GM12878 (cell line): ENCODE results near the gene MBD3. TPM values are rescaled to one million over a fixed set of nuclear protein-coding genes. Genes with fewer than 3 reads are reported as not detected.

ENCODE experiments used
- CHD1 ChIP-seq: IDR thresholded peaks from 2 replicates; pipeline ENCODE4 v1.6.1; 2012; ENCODE audit warnings: low read depth, low read length, improper control_type of control experiment
- ETV6 ChIP-seq, 2 experiments: fragments of 450-650 bp in 1 of 2; IDR thresholded peaks in 1 of 2; conservative IDR thresholded peaks in 1 of 2; 2 replicates each; pipeline ENCODE4 v1.6.1; 2014; ENCODE audit warnings: antibody characterized with exemption in 1 of 2, borderline replicate concordance in 1 of 2, low read depth in 1 of 2, mild to moderate bottlenecking in 1 of 2, moderate library complexity in 1 of 2
- GABPA ChIP-seq: IDR thresholded peaks from 2 replicates; pipeline ENCODE4 v1.6.1; 2014; ENCODE audit warnings: antibody characterized with exemption, low read depth, mild to moderate bottlenecking, inconsistent platforms
- MLLT1 ChIP-seq: fragments of 450-650 bp; IDR thresholded peaks from 2 replicates; pipeline ENCODE4 v1.6.1; 2016; ENCODE audit warnings: mild to moderate bottlenecking
- MXI1 ChIP-seq: fragments of 150-350 bp; IDR thresholded peaks from 2 replicates; pipeline ENCODE4 v1.6.1; 2011; ENCODE audit warnings: low read depth, mild to moderate bottlenecking, inconsistent platforms, low read length, improper control_type of control experiment
- NKRF ChIP-seq: fragments of 450-650 bp; conservative IDR thresholded peaks from 2 replicates; pipeline ENCODE4 v1.6.1; 2017; ENCODE audit warnings: mild to moderate bottlenecking, moderate library complexity
- NRF1 ChIP-seq: conservative IDR thresholded peaks from 2 replicates; pipeline ENCODE4 v1.6.1; 2011; ENCODE audit warnings: mild to moderate bottlenecking, low read depth, low read length, improper control_type of control experiment
- PAX8 ChIP-seq: fragments of 450-650 bp; IDR thresholded peaks from 2 replicates; pipeline ENCODE4 v1.6.1; 2017; ENCODE audit warnings: mild to moderate bottlenecking, moderate library complexity
- PBX3 ChIP-seq: IDR thresholded peaks from 2 replicates; pipeline ENCODE4 v1.6.1; 2011; ENCODE audit warnings: mild to moderate bottlenecking, low read depth, low read length, moderate library complexity; ENCODE audit not compliant: insufficient replicate concordance
- PKNOX1 ChIP-seq: fragments of 450-650 bp; IDR thresholded peaks from 2 replicates; pipeline ENCODE4 v1.6.1; 2016; ENCODE audit warnings: mild to moderate bottlenecking
- PML ChIP-seq: IDR thresholded peaks from 2 replicates; pipeline ENCODE4 v1.6.1; 2012; ENCODE audit warnings: low read length, inconsistent platforms
- POLR2A ChIP-seq: IDR thresholded peaks from 2 replicates; pipeline ENCODE4 v1.6.1; 2011; ENCODE audit warnings: low read depth, mild to moderate bottlenecking, low read length
- POLR2AphosphoS2 ChIP-seq: IDR thresholded peaks from 2 replicates; pipeline ENCODE4 v1.6.1; 2011; ENCODE audit warnings: low read depth, mild to moderate bottlenecking, low read length, improper control_type of control experiment, moderate library complexity
- RCOR1 ChIP-seq: conservative IDR thresholded peaks from 2 replicates; pipeline ENCODE4 v1.6.1; 2012; ENCODE audit warnings: low read depth, low read length, improper control_type of control experiment
- SKIL ChIP-seq: fragments of 450-650 bp; IDR thresholded peaks from 2 replicates; pipeline ENCODE4 v1.6.1; 2017; ENCODE audit warnings: mild to moderate bottlenecking, low read depth, inconsistent platforms; ENCODE audit not compliant: poor library complexity, severe bottlenecking
- YY1 ChIP-seq: IDR thresholded peaks from 2 replicates; pipeline ENCODE4 v1.6.1; 2011; ENCODE audit warnings: low read depth, mild to moderate bottlenecking, low read length
- polyA plus RNA-seq, 11 experiments: library from polyadenylated mRNA; depleted of rRNA in 4 of 11; unstranded in 6 of 11; stranded (reverse) in 5 of 11; fragments of >200 nt; fragmentation: Nextera tagmentation in 4 of 11; fragmentation: Illumina TruSeq in 1 of 11; extraction: Ambion mirVana in 4 of 11; extraction: Trizol in 1 of 11; gene quantifications; 1 replicate in 1 of 11; 2 replicates in 10 of 11; pipeline versions ENCODE4 v1.2.1 to v1.2.3, GENCODE V29; 2011 to 2016; ENCODE audit warnings: inconsistent platforms in 2 of 11, missing spikeins in 2 of 11, low read depth in 1 of 11
- total RNA-seq, 4 experiments: library from RNA; depleted of rRNA in 3 of 4; stranded (reverse); fragments of >200 nt in 3 of 4; fragmentation: Illumina TruSeq in 1 of 4; extraction: Trizol in 1 of 4; gene quantifications; 2 replicates each; pipeline versions ENCODE4 v1.2.1 to v1.2.3, GENCODE V29; 2013 to 2021

The MBD3 gene
- total and polyA plus RNA-seq, 10 of the 15 experiments (the other 5 are each of a cell fraction or from before 2014, with no cell fraction given): 0.13 to 107 (median 21.9) TPM

GRCh38 chr19:1592755-1593500 lies at the start of gene MBD3 (continued):
- TF ChIP-seq PBX3: peak; percentile 75
- TF ChIP-seq PAX8: no peak
- peak; percentile 81 for TF ChIP-seq PKNOX1
- TF ChIP-seq ETV6 (conservative IDR thresholded peaks at IDR 0.05 in 1 of 2, IDR thresholded peaks at IDR 0.05 in 1 of 2; ENCODE audit: borderline replicate concordance in 1 of 2, low read depth in 1 of 2): no peak
- no peak for TF ChIP-seq CHD1
- TF ChIP-seq YY1: 0 out of 2 replicates have a peak, but pooled peaks have one; percentile 23
- no peak for TF ChIP-seq RCOR1
- TF ChIP-seq GABPA: no peak
- TF ChIP-seq MLLT1: 0 out of 2 replicates have a peak, but pooled peaks have one; percentile 29
- peak; percentile 48; the same call in 1 of the 2 replicates for TF ChIP-seq NKRF
- TF ChIP-seq NRF1: peak; percentile 68
- 0 out of 2 replicates have a peak, but pooled peaks have one; percentile 1 for TF ChIP-seq PML
- no peak for TF ChIP-seq SKIL
- TF ChIP-seq MXI1: 0 out of 2 replicates have a peak, but pooled peaks have one; percentile 31
- TF ChIP-seq POLR2A: peak; percentile 72
- peak; percentile 50; the same call in 1 of the 2 replicates for TF ChIP-seq POLR2AphosphoS2
